GM12878 (cell line): Measurements from ENCODE around the gene SGCD. TPM values are rescaled to one million over a fixed set of nuclear protein-coding genes. Genes with fewer than 3 reads are reported as not detected.

Source experiments
- ATAC-seq: fragments of 200-7000 bp; cut with Tn5 transposase; 3 replicates; pipeline ENCODE4 v1.9.1; 2020; ENCODE audit warnings: mild to moderate bottlenecking, moderate library complexity
- BruUV-seq: library from RNA; stranded (reverse); fragments of 400-500 nt; replicated peaks from 2 replicates; lab custom pipeline; 2021; lab: Mats Ljungman, UMichigan
- CTCF ChIA-PET: fragments of 300-600 bp; sonication (Branson Sonifier 250); formaldehyde crosslinking; extraction: SDS; loops from one replicate; lab custom pipeline; 2021; ENCODE audit warnings: inconsistent platforms; lab: Yijun Ruan, JAX
- POLR2A ChIA-PET: fragments of 350-600 bp; formaldehyde crosslinking; extraction: SDS; loops from one replicate; lab custom pipeline; 2021; ENCODE audit warnings: inconsistent platforms; lab: Charles Lee
- RAD21 ChIA-PET: fragments of 300-600 bp; sonication (Branson Sonifier 250); formaldehyde crosslinking; loops from one replicate; lab custom pipeline; 2023; ENCODE audit warnings: antibody characterized with exemption; ENCODE audit not compliant: unreplicated experiment; lab: Charles Lee
- SMC1A ChIA-PET: fragments of 300-600 bp; sonication (Branson Sonifier 250); formaldehyde crosslinking; loops from one replicate; lab custom pipeline; 2023; ENCODE audit not compliant: unreplicated experiment, uncharacterized antibody; lab: Charles Lee
- DNase-seq: peaks from one replicate; pipeline ENCODE4 v3.0.0-alpha.2; 2011; ENCODE audit warnings: low read depth, low spot score
- FAIRE-seq: peaks from 3 replicates; lab custom pipeline; 2011; peaks lifted over from hg19 to GRCh38; lab: Jason Lieb, UNC
- H2AFZ ChIP-seq: 2 replicates; pipeline ENCODE4 v1.6.0; 2011; ENCODE audit warnings: low read depth, low read length, control low read depth; ENCODE audit not compliant: control insufficient read depth
- H3K27ac ChIP-seq: 2 replicates; pipeline ENCODE4 v1.5.1; 2011; ENCODE audit warnings: control low read depth; ENCODE audit not compliant: control insufficient read depth, insufficient read depth
- H3K27me3 ChIP-seq, 2 experiments: replicated peaks in 1 of 2; 2 replicates each; pipeline versions ENCODE4 v1.6.0 to v1.6.1; 2011; ENCODE audit warnings: low read length in 1 of 2; ENCODE audit not compliant: control insufficient read depth in 2 of 2, insufficient read depth in 2 of 2
- H3K36me3 ChIP-seq, 2 experiments: 2 replicates each; pipeline ENCODE4 v1.5.1; 2011; ENCODE audit warnings: low read length in 1 of 2; ENCODE audit not compliant: control insufficient read depth in 2 of 2, insufficient read depth in 2 of 2
- H3K4me1 ChIP-seq: 2 replicates; pipeline ENCODE4 v1.6.1; 2011; ENCODE audit warnings: mild to moderate bottlenecking, low read length, moderate library complexity, mixed read lengths; ENCODE audit not compliant: control insufficient read depth, insufficient read depth
- H3K4me2 ChIP-seq: 2 replicates; pipeline ENCODE4 v1.6.0; 2011; ENCODE audit warnings: control low read depth; ENCODE audit not compliant: control insufficient read depth, insufficient read depth
- H3K4me3 ChIP-seq: fragments of 200-600 bp; sonication (generic); 2 replicates; pipeline ENCODE4 v1.5.1; 2016
- H3K79me2 ChIP-seq: 2 replicates; pipeline ENCODE4 v1.6.0; 2011; ENCODE audit warnings: low read length; ENCODE audit not compliant: control insufficient read depth, insufficient read depth
- H3K9ac ChIP-seq: 2 replicates; pipeline ENCODE4 v1.8.0; 2011; ENCODE audit warnings: low read length, control low read depth, mixed read lengths; ENCODE audit not compliant: control insufficient read depth, insufficient read depth
- H3K9me3 ChIP-seq: replicated peaks from 3 replicates; pipeline ENCODE4 v1.5.1; 2011; ENCODE audit warnings: mild to moderate bottlenecking, low read length; ENCODE audit not compliant: control insufficient read depth, insufficient read depth
- H4K20me1 ChIP-seq: 2 replicates; pipeline ENCODE4 v1.6.0; 2011; ENCODE audit not compliant: control insufficient read depth, insufficient read depth
- ASH2L ChIP-seq: fragments of 300-600, 200-600 bp; sonication (generic); IDR thresholded peaks from 2 replicates; pipeline ENCODE4 v1.6.1; 2017; ENCODE audit warnings: low read depth, mild to moderate bottlenecking, borderline replicate concordance
- CBFB ChIP-seq: IDR thresholded peaks from 2 replicates; pipeline ENCODE4 v1.6.1; 2016; ENCODE audit warnings: antibody characterized with exemption, low read depth
- DPF2 ChIP-seq: fragments of 450-650 bp; IDR thresholded peaks from 2 replicates; pipeline ENCODE4 v1.6.1; 2017; ENCODE audit warnings: mild to moderate bottlenecking
- NR2C1 ChIP-seq: fragments of 450-650 bp; IDR thresholded peaks from 2 replicates; pipeline ENCODE4 v1.6.1; 2017; ENCODE audit warnings: antibody characterized with exemption, mild to moderate bottlenecking, moderate library complexity
- PML ChIP-seq: IDR thresholded peaks from 2 replicates; pipeline ENCODE4 v1.6.1; 2012; ENCODE audit warnings: low read length, inconsistent platforms
- POLR2AphosphoS2 ChIP-seq: IDR thresholded peaks from 2 replicates; pipeline ENCODE4 v1.6.1; 2011; ENCODE audit warnings: low read depth, mild to moderate bottlenecking, low read length, improper control_type of control experiment, moderate library complexity
- SP1 ChIP-seq: IDR thresholded peaks from one replicate; pipeline ENCODE4 v1.6.1; 2011; ENCODE audit warnings: low read depth, low read length
- STAT1 ChIP-seq: fragments of 450-650 bp; conservative IDR thresholded peaks from 2 replicates; pipeline ENCODE4 v1.6.1; 2014; ENCODE audit warnings: antibody characterized with exemption, mild to moderate bottlenecking
- SUZ12 ChIP-seq: fragments of 200-600 bp; sonication (generic); IDR thresholded peaks from one replicate; pipeline ENCODE4 v1.6.1; 2018; ENCODE audit warnings: antibody characterized with exemption, mild to moderate bottlenecking; ENCODE audit not compliant: unreplicated experiment
- TBL1XR1 ChIP-seq: IDR thresholded peaks from 2 replicates; pipeline ENCODE4 v1.6.1; 2012; ENCODE audit warnings: low read depth, low read length, improper control_type of control experiment
- WGBS: methylation state at CpG from one replicate; pipeline ENCODE4 v1.1.6; 2016; ENCODE audit warnings: low lambda C conversion rate; ENCODE audit not compliant: insufficient replicate concordance, insufficient coverage; ENCODE audit errors: missing lambda C conversion rate; 5-methylcytosine and 5-hydroxymethylcytosine counted together
- in situ Hi-C: fragments of 300-500 bp; cut with MboI; formaldehyde crosslinking; loops from 9 replicates; pipeline ENCODE4 v1.14.3; 2018; ENCODE audit warnings: mixed read lengths
- intact Hi-C: fragments of 100-400 bp; cut with micrococcal nuclease; formaldehyde crosslinking; loops from one replicate; pipeline ENCODE4 v1.14.2; 2022; ENCODE audit not compliant: unreplicated experiment
- polyA plus RNA-seq, 11 experiments: library from polyadenylated mRNA; depleted of rRNA in 4 of 11; unstranded in 6 of 11; stranded (reverse) in 5 of 11; fragments of >200 nt; fragmentation: Nextera tagmentation in 4 of 11; fragmentation: Illumina TruSeq in 1 of 11; extraction: Ambion mirVana in 4 of 11; extraction: Trizol in 1 of 11; gene quantifications; 1 replicate in 1 of 11; 2 replicates in 10 of 11; pipeline versions ENCODE4 v1.2.1 to v1.2.3, GENCODE V29; 2011 to 2016; ENCODE audit warnings: inconsistent platforms in 2 of 11, missing spikeins in 2 of 11, low read depth in 1 of 11
- total RNA-seq, 4 experiments: library from RNA; depleted of rRNA in 3 of 4; stranded (reverse); fragments of >200 nt in 3 of 4; fragmentation: Illumina TruSeq in 1 of 4; extraction: Trizol in 1 of 4; gene quantifications; 2 replicates each; pipeline versions ENCODE4 v1.2.1 to v1.2.3, GENCODE V29; 2013 to 2021
- TF ChIP-seq, protein P1 (sequence below): fragments of 450-650 bp; formaldehyde crosslinking; IDR thresholded peaks from 2 replicates; pipeline ENCODE4 v1.4.0; 2020; ENCODE audit warnings: mild to moderate bottlenecking, moderate library complexity
- TF ChIP-seq, protein P2 (sequence below): IDR thresholded peaks from 2 replicates; pipeline ENCODE4 v1.6.1; 2012; ENCODE audit warnings: low read depth, low read length, improper control_type of control experiment
- TF ChIP-seq, protein P3 (sequence below): fragments of 450-650 bp; IDR thresholded peaks from 2 replicates; pipeline ENCODE4 v1.6.1; 2016; ENCODE audit warnings: mild to moderate bottlenecking, moderate library complexity, borderline replicate concordance
- TF ChIP-seq, protein P4 (sequence below): fragments of 450-650 bp; IDR thresholded peaks from 2 replicates; pipeline ENCODE4 v1.6.1; 2017; ENCODE audit warnings: low read depth, mild to moderate bottlenecking, moderate library complexity

Gene SGCD
- total and polyA plus RNA-seq, 10 of the 15 experiments (the other 5 are each of a cell fraction or from before 2014, with no cell fraction given): 0.06 TPM; not detected in 9

DNA sequence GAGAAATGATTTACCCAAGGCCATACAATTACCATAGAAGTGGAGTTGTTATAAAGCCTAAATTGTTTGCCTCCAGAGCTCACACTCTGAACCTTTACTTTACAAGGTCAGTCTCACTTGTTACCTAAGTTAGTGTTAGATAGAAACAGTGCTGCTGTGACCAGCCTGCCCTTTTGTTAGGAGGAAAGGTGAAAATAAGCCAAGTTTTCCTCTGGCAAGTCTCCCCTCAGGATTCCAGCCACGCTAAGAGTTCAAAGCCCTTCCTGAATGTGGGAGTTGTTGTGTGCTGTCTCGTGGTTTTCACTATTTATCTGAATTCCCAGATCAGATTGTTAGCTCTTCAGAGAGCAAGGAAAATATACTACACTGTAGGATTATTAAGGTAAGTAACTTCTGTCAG is 260.0 kb downstream of the SGCD start:
- ATAC-seq: no peak
- POLR2A ChIA-PET: no interaction called here
- in situ Hi-C loops: no loop called here
- H3K27me3 ChIP-seq: no peaks in the 10 kb centered on the region
- intact Hi-C loops: no loop called here
- TF ChIP-seq, protein P1, sequence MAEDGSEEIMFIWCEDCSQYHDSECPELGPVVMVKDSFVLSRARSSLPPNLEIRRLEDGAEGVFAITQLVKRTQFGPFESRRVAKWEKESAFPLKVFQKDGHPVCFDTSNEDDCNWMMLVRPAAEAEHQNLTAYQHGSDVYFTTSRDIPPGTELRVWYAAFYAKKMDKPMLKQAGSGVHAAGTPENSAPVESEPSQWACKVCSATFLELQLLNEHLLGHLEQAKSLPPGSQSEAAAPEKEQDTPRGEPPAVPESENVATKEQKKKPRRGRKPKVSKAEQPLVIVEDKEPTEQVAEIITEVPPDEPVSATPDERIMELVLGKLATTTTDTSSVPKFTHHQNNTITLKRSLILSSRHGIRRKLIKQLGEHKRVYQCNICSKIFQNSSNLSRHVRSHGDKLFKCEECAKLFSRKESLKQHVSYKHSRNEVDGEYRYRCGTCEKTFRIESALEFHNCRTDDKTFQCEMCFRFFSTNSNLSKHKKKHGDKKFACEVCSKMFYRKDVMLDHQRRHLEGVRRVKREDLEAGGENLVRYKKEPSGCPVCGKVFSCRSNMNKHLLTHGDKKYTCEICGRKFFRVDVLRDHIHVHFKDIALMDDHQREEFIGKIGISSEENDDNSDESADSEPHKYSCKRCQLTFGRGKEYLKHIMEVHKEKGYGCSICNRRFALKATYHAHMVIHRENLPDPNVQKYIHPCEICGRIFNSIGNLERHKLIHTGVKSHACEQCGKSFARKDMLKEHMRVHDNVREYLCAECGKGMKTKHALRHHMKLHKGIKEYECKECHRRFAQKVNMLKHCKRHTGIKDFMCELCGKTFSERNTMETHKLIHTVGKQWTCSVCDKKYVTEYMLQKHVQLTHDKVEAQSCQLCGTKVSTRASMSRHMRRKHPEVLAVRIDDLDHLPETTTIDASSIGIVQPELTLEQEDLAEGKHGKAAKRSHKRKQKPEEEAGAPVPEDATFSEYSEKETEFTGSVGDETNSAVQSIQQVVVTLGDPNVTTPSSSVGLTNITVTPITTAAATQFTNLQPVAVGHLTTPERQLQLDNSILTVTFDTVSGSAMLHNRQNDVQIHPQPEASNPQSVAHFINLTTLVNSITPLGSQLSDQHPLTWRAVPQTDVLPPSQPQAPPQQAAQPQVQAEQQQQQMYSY (CRISPR knock-in tag): no peak
- TF ChIP-seq SP1 (no peak), STAT1 (no peak), NR2C1 (no peak), SUZ12 (no peak), POLR2AphosphoS2 (no peak), DPF2 (no peak), TBL1XR1 (no peak), ASH2L (no peak), PML (no peak), CBFB (no peak)
- TF ChIP-seq, protein P2, sequence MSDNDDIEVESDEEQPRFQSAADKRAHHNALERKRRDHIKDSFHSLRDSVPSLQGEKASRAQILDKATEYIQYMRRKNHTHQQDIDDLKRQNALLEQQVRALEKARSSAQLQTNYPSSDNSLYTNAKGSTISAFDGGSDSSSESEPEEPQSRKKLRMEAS: no peak
- TF ChIP-seq, protein P3, sequence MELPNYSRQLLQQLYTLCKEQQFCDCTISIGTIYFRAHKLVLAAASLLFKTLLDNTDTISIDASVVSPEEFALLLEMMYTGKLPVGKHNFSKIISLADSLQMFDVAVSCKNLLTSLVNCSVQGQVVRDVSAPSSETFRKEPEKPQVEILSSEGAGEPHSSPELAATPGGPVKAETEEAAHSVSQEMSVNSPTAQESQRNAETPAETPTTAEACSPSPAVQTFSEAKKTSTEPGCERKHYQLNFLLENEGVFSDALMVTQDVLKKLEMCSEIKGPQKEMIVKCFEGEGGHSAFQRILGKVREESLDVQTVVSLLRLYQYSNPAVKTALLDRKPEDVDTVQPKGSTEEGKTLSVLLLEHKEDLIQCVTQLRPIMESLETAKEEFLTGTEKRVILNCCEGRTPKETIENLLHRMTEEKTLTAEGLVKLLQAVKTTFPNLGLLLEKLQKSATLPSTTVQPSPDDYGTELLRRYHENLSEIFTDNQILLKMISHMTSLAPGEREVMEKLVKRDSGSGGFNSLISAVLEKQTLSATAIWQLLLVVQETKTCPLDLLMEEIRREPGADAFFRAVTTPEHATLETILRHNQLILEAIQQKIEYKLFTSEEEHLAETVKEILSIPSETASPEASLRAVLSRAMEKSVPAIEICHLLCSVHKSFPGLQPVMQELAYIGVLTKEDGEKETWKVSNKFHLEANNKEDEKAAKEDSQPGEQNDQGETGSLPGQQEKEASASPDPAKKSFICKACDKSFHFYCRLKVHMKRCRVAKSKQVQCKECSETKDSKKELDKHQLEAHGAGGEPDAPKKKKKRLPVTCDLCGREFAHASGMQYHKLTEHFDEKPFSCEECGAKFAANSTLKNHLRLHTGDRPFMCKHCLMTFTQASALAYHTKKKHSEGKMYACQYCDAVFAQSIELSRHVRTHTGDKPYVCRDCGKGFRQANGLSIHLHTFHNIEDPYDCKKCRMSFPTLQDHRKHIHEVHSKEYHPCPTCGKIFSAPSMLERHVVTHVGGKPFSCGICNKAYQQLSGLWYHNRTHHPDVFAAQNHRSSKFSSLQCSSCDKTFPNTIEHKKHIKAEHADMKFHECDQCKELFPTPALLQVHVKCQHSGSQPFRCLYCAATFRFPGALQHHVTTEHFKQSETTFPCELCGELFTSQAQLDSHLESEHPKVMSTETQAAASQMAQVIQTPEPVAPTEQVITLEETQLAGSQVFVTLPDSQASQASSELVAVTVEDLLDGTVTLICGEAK: no peak
- TF ChIP-seq, protein P4, sequence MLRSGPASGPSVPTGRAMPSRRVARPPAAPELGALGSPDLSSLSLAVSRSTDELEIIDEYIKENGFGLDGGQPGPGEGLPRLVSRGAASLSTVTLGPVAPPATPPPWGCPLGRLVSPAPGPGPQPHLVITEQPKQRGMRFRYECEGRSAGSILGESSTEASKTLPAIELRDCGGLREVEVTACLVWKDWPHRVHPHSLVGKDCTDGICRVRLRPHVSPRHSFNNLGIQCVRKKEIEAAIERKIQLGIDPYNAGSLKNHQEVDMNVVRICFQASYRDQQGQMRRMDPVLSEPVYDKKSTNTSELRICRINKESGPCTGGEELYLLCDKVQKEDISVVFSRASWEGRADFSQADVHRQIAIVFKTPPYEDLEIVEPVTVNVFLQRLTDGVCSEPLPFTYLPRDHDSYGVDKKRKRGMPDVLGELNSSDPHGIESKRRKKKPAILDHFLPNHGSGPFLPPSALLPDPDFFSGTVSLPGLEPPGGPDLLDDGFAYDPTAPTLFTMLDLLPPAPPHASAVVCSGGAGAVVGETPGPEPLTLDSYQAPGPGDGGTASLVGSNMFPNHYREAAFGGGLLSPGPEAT: no peak
- TF ChIP-seq, all 136 proteins: peak for 0
- Histone ChIP-seq H3K4me3 (no peak overlapping the region), H3K9ac (no peak overlapping the region), H3K27ac (no peak overlapping the region), H4K20me1 (no peaks in the 10 kb centered on the region), H3K9me3 (no peaks in the 10 kb centered on the region), H3K4me1 (no peaks in the 10 kb centered on the region), H3K4me2 (no peak overlapping the region), H3K79me2 (no peaks in the 10 kb centered on the region), H2AFZ (no peak overlapping the region), H3K36me3 (no peaks in the 10 kb centered on the region)
- RAD21 ChIA-PET: no interaction called here
- WGBS: 0% methylated on average over 2 of the region's 2 CpGs
- no peak for DNase-seq
- BruUV-seq: no TSS peak
- SMC1A ChIA-PET: no interaction called here
- CTCF ChIA-PET: interaction anchor here (0.9 kb wide), 1 partner anchor 260 kb away, joined by 3 read pairs; no protein-coding TSS in a partner anchor
- FAIRE-seq: no peak
